PFSK-1 (cell line): ENCODE results near the gene KRTAP10-6.

Experiments used
- FOXP2 ChIP-seq: optimal IDR thresholded peaks from 2 replicates; pipeline ENCODE3; 2011; ENCODE audit warnings: borderline replicate concordance, control low read depth, inconsistent platforms; ENCODE audit not compliant: insufficient read depth; ENCODE audit errors: extremely low read length, extremely low read depth
- POLR2AphosphoS5 ChIP-seq: IDR thresholded peaks from 2 replicates; pipeline ENCODE4 v1.6.1; 2012; ENCODE audit warnings: low read depth, mild to moderate bottlenecking, control low read depth, low read length, moderate library complexity
- SIN3A ChIP-seq: IDR thresholded peaks from 2 replicates; pipeline ENCODE4 v1.6.1; 2012; ENCODE audit warnings: mild to moderate bottlenecking, low read length, moderate library complexity, borderline replicate concordance; ENCODE audit not compliant: insufficient read depth
- TAF1 ChIP-seq: IDR thresholded peaks from 2 replicates; pipeline ENCODE4 v1.6.1; 2012; ENCODE audit warnings: low read length, control low read depth, borderline replicate concordance; ENCODE audit not compliant: insufficient read depth
- TF ChIP-seq, protein P1 (sequence below), 2 experiments: IDR thresholded peaks; 2 replicates each; pipeline versions ENCODE4 v1.6.1 to v1.8.0; 2011 to 2012; ENCODE audit warnings: low read depth in 2 of 2, low read length in 2 of 2, control low read depth in 1 of 2, inconsistent platforms in 1 of 2, mild to moderate bottlenecking in 1 of 2, moderate library complexity in 1 of 2; ENCODE audit not compliant: insufficient read depth in 1 of 2

Gene KRTAP10-6

GRCh38 chr21:44636209-44637017 is 44.1 kb upstream of the KRTAP10-6 start:
- no peak for TF ChIP-seq POLR2AphosphoS5
- TF ChIP-seq FOXP2, result no peak
- no peak for TF ChIP-seq SIN3A
- no peak for TF ChIP-seq TAF1
- TF ChIP-seq, protein P1, sequence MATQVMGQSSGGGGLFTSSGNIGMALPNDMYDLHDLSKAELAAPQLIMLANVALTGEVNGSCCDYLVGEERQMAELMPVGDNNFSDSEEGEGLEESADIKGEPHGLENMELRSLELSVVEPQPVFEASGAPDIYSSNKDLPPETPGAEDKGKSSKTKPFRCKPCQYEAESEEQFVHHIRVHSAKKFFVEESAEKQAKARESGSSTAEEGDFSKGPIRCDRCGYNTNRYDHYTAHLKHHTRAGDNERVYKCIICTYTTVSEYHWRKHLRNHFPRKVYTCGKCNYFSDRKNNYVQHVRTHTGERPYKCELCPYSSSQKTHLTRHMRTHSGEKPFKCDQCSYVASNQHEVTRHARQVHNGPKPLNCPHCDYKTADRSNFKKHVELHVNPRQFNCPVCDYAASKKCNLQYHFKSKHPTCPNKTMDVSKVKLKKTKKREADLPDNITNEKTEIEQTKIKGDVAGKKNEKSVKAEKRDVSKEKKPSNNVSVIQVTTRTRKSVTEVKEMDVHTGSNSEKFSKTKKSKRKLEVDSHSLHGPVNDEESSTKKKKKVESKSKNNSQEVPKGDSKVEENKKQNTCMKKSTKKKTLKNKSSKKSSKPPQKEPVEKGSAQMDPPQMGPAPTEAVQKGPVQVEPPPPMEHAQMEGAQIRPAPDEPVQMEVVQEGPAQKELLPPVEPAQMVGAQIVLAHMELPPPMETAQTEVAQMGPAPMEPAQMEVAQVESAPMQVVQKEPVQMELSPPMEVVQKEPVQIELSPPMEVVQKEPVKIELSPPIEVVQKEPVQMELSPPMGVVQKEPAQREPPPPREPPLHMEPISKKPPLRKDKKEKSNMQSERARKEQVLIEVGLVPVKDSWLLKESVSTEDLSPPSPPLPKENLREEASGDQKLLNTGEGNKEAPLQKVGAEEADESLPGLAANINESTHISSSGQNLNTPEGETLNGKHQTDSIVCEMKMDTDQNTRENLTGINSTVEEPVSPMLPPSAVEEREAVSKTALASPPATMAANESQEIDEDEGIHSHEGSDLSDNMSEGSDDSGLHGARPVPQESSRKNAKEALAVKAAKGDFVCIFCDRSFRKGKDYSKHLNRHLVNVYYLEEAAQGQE (IDR thresholded peaks at IDR 0.05; ENCODE audit: insufficient read depth in 1 of 2, low read depth in 2 of 2, low read length in 2 of 2), result no peak

DNA sequence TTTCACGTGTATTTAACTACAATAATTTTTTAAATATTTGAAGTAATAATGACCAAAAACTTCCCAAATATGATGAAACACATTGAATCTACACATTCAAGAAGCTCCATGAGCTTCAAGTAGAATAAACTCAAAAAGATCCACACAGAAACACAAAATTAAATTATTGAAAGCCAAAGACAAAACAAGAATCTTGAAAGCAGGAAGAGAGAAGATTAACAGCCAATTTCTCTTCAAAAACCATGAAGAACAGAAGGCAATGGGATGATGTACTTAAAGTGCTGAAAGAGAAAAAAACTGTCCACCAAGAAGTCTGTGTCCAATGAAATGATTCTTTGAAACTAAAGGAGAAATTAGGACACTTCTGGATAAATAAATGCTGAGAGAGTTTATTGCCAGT is 39.8 kb upstream of the KRTAP10-6 start:
- TF ChIP-seq TAF1, result no peak
- TF ChIP-seq POLR2AphosphoS5, result no peak
- TF ChIP-seq SIN3A, result no peak
- no peak for TF ChIP-seq FOXP2
- TF ChIP-seq, protein P1 (IDR thresholded peaks at IDR 0.05; ENCODE audit: insufficient read depth in 1 of 2, low read depth in 2 of 2, low read length in 2 of 2), result no peak

- TF ChIP-seq FOXP2 (no peak), TAF1 (no peak), POLR2AphosphoS5 (no peak), SIN3A (no peak)
- TF ChIP-seq, protein P1 (IDR thresholded peaks at IDR 0.05; ENCODE audit: insufficient read depth in 1 of 2, low read depth in 2 of 2, low read length in 2 of 2), result no peak
These were observed 38.1 kb upstream of the KRTAP10-6 start for GRCh38 chr21:44630440-44630839.

DNA sequence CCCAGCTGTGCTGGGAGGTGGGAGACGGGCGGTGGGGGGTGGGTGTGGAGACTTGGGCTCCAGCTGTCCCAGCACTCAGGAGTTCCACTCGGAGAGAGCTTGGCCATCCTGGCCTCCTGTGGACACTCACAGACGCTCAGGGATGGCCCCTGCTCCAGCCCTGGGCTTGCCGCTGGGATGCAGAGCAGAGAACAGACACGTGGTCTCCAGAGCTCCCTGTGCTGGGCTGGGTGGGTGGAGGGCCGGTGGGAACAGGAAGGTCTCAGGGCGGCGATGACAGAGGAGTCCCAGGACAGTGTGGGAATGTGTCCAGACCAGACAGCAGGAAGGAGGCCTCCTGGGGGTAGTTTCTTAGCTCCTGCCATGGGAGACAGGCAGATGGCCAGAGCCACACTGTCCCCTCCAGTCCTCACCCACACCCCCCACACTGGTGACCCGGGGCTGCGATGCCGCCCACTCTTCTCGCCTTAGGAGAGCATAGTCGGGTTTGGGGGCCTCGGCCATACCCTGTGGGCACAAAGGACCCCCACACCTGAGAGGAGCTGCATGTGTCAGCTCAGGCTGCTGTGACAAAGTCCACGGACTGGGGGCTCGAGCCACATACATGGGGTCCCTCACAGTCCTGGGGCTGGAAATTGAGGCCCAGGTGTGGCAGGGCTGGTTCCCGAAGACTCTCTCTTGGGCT is 36.5 kb upstream of the KRTAP10-6 start:
- TF ChIP-seq, protein P1 (IDR thresholded peaks at IDR 0.05; ENCODE audit: insufficient read depth in 1 of 2, low read depth in 2 of 2, low read length in 2 of 2), result no peak
- TF ChIP-seq SIN3A, result no peak
- no peak for TF ChIP-seq FOXP2
- TF ChIP-seq POLR2AphosphoS5, result no peak
- no peak for TF ChIP-seq TAF1
